CD14-positive monocyte (primary cell): Measurements from ENCODE around the gene BMPR1B. TPM values are rescaled to one million over a fixed set of nuclear protein-coding genes. Genes with fewer than 3 reads are reported as not detected.

ENCODE experiments used
- DNase-seq, 3 donors: peaks; one replicate each; pipeline ENCODE4 v3.0.0-alpha.2; 2011 to 2022
- H2AFZ ChIP-seq: 2 replicates; pipeline ENCODE4 v1.6.0; 2012; ENCODE audit warnings: mild to moderate bottlenecking, low read depth, low read length, inconsistent platforms; ENCODE audit not compliant: insufficient read depth, poor library complexity, severe bottlenecking
- H3K27ac ChIP-seq, 2 donors: 1 replicate in 1 of 2; 2 replicates in 1 of 2; pipeline ENCODE4 v1.5.1; 2012 to 2013; ENCODE audit warnings: low read length in 2 of 2, control low read depth in 1 of 2, inconsistent platforms in 1 of 2, low read depth in 1 of 2, mild to moderate bottlenecking in 1 of 2
- H3K27me3 ChIP-seq, 2 donors: one replicate each; pipeline versions ENCODE4 v1.6.0 to v1.6.1; 2011 to 2013; ENCODE audit warnings: low read length in 2 of 2; ENCODE audit not compliant: control insufficient read depth in 2 of 2, insufficient read depth in 2 of 2
- H3K36me3 ChIP-seq, 2 donors: replicated peaks in 1 of 2; 1 replicate in 1 of 2; 2 replicates in 1 of 2; pipeline versions ENCODE4 v1.5.1 to v1.6.1; 2012 to 2013; ENCODE audit warnings: low read length in 2 of 2, control low read depth in 1 of 2, inconsistent platforms in 1 of 2, mild to moderate bottlenecking in 1 of 2; ENCODE audit not compliant: insufficient read depth in 2 of 2, control insufficient read depth in 1 of 2
- H3K4me1 ChIP-seq, 2 donors: 1 replicate in 1 of 2; 2 replicates in 1 of 2; pipeline versions ENCODE4 v1.5.1 to v1.6.1; 2012 to 2013; ENCODE audit warnings: low read length in 2 of 2, control low read depth in 1 of 2, inconsistent platforms in 1 of 2, mild to moderate bottlenecking in 1 of 2, moderate library complexity in 1 of 2; ENCODE audit not compliant: insufficient read depth in 2 of 2, control insufficient read depth in 1 of 2
- H3K4me2 ChIP-seq: replicated peaks from 2 replicates; pipeline ENCODE3; 2012; ENCODE audit warnings: low read length, moderate library complexity, mild to moderate bottlenecking; ENCODE audit not compliant: poor library complexity, severe bottlenecking; ENCODE audit errors: extremely low read depth
- H3K4me3 ChIP-seq, 3 experiments: fragments of 200-600 bp in 1 of 3; sonication (generic) in 1 of 3; replicated peaks in 1 of 3; 1 replicate in 2 of 3; 2 replicates in 1 of 3; pipeline ENCODE4 v1.5.1; 2011 to 2013; ENCODE audit warnings: low read length in 3 of 3, mild to moderate bottlenecking in 3 of 3, control low read depth in 2 of 3, low read depth in 2 of 3, inconsistent platforms in 1 of 3, moderate library complexity in 1 of 3
- H3K79me2 ChIP-seq: 2 replicates; pipeline ENCODE4 v1.6.0; 2012; ENCODE audit warnings: mild to moderate bottlenecking, control low read depth, inconsistent platforms, low read length, moderate library complexity; ENCODE audit not compliant: insufficient read depth
- H3K9ac ChIP-seq: 2 replicates; pipeline ENCODE4 v1.6.0; 2017; ENCODE audit warnings: low read length, mild to moderate bottlenecking; ENCODE audit not compliant: insufficient read depth, poor library complexity, severe bottlenecking
- H3K9me3 ChIP-seq, 2 donors: replicated peaks in 1 of 2; 1 replicate in 1 of 2; 2 replicates in 1 of 2; pipeline versions ENCODE4 v1.5.1 to v1.6.1; 2012 to 2013; ENCODE audit warnings: low read length in 2 of 2, control low read depth in 1 of 2; ENCODE audit not compliant: control insufficient read depth in 1 of 2, insufficient read depth in 1 of 2
- H4K20me1 ChIP-seq: 2 replicates; pipeline ENCODE4 v1.6.0; 2012; ENCODE audit warnings: mild to moderate bottlenecking, low read length, control low read depth, moderate library complexity; ENCODE audit not compliant: insufficient read depth
- H3K27ac Mint-ChIP-seq, 7 donors: one replicate each; pipeline ENCODE4 v1.8.0; 2020; ENCODE audit warnings: mild to moderate bottlenecking in 7 of 7, mixed read lengths in 7 of 7, moderate library complexity in 6 of 7, inconsistent platforms in 2 of 7
- H3K27me3 Mint-ChIP-seq, 3 donors: one replicate each; pipeline ENCODE4 v1.8.0; 2021 to 2022; ENCODE audit warnings: low read depth in 3 of 3, mild to moderate bottlenecking in 3 of 3, mixed read lengths in 3 of 3, moderate library complexity in 3 of 3, inconsistent platforms in 1 of 3
- H3K36me3 Mint-ChIP-seq, 2 donors: one replicate each; pipeline ENCODE4 v1.8.0; 2020; ENCODE audit warnings: mixed read lengths in 2 of 2, inconsistent platforms in 1 of 2, mild to moderate bottlenecking in 1 of 2
- H3K4me1 Mint-ChIP-seq: one replicate; pipeline ENCODE4 v1.8.0; 2020; ENCODE audit warnings: mild to moderate bottlenecking, mixed read lengths
- H3K4me3 Mint-ChIP-seq, 2 donors: one replicate each; pipeline ENCODE4 v1.8.0; 2020; ENCODE audit warnings: mild to moderate bottlenecking in 2 of 2, mixed read lengths in 2 of 2, moderate library complexity in 1 of 2
- H3K9me3 Mint-ChIP-seq, 7 donors: one replicate each; pipeline ENCODE4 v1.8.0; 2020 to 2022; ENCODE audit warnings: mixed read lengths in 7 of 7, mild to moderate bottlenecking in 6 of 7, moderate library complexity in 6 of 7, inconsistent platforms in 2 of 7
- CTCF ChIP-seq: fragments of 200-600 bp; IDR thresholded peaks from one replicate; pipeline ENCODE4 v1.8.0; 2022; ENCODE audit warnings: antibody characterized with exemption, mild to moderate bottlenecking
- WGBS: methylation state at CpG from one replicate; pipeline ENCODE4 v1.1.5; 2013; ENCODE audit warnings: missing lambda C conversion rate; ENCODE audit not compliant: insufficient coverage; 5-methylcytosine and 5-hydroxymethylcytosine counted together
- intact Hi-C, 2 donors: fragments of 100-400 bp; cut with micrococcal nuclease; formaldehyde crosslinking; loops; one replicate each; pipeline versions ENCODE4 v1.15.0 to v1.15.1; 2023
- polyA plus RNA-seq, 3 donors: library from polyadenylated mRNA; depleted of rRNA in 1 of 3; unstranded in 2 of 3; stranded (reverse) in 1 of 3; fragments of 300-500 nt in 2 of 3; fragments of >200 nt in 1 of 3; fragmentation: Illumina TruSeq in 2 of 3; gene quantifications; 1 replicate in 2 of 3; 2 replicates in 1 of 3; pipeline ENCODE4 v1.2.3, GENCODE V29; 2012 to 2021

Gene BMPR1B
- polyA plus RNA-seq, 3 donors, result not detected

DNA sequence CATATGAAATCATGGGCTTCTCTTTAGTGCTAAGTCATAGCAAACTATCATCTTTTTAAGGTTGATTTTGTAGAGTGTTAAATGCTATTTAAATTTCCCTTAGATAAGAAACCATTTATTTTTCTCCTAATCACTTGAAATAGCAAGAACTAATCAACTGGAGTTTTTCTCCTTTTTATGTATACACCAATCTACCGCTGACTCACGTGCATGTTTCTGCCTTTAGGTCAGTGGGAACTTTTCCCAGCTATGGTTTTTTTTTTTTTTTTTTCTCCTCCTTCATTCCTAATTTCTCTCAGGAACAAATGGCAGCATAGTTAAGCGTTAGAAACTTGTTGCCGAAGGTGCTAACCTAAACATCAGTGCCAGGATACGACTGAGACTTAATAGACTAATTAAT lies 176.4 kb downstream of the BMPR1B start:
- no peaks in the 10 kb centered on the region for H3K36me3 Mint-ChIP-seq
- H3K4me1 Mint-ChIP-seq, result no peaks in the 10 kb centered on the region
- Histone ChIP-seq H3K4me3 (no peak overlapping the region), H3K9me3 (no peaks in the 10 kb centered on the region), H3K36me3 (no peaks in the 10 kb centered on the region), H3K79me2 (no peaks in the 10 kb centered on the region), H3K9ac (no peak overlapping the region), H3K4me2 (no peak overlapping the region), H3K27ac (no peak overlapping the region), H2AFZ (no peak overlapping the region), H3K4me1 (no peaks in the 10 kb centered on the region), H3K27me3 (no peaks in the 10 kb centered on the region), H4K20me1 (no peaks in the 10 kb centered on the region)
- TF ChIP-seq CTCF, result no peak
- no peaks in the 10 kb centered on the region for H3K27me3 Mint-ChIP-seq
- peaks cover 0 to 4% (median 0%) of the 10 kb centered on the region in 7 donors for H3K9me3 Mint-ChIP-seq
- 55% methylated on average over 2 of the region's 5 CpGs for WGBS
- H3K4me3 Mint-ChIP-seq, result no peak overlapping the region
- H3K27ac Mint-ChIP-seq, result no peak overlapping the region
- no peak for DNase-seq
- intact Hi-C loops, result no loop called here

DNA sequence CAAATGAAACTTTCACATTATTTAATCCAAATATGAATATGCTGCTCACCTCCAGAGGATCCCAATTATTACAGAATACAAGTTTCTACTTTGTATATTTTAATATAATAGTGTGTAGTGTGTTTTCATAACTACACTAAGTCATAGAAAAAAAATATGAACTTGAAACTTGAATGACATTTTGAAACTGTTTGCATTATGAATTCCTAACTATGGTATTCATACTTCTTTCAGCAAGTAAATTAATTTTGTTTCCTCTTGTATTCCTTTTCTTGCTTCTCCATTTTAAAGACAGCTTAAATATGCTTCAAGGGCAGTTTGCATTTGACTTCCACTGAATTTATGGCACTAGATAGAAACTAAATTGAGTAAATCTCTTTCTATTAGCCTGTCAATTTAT lies 177.1 kb downstream of the BMPR1B start:
- Mint-ChIP-seq H3K27me3 (no peaks in the 10 kb centered on the region), H3K36me3 (no peaks in the 10 kb centered on the region), H3K9me3 (peaks cover 0 to 4% (median 0%) of the 10 kb centered on the region in 7 donors), H3K4me3 (no peak overlapping the region), H3K4me1 (no peaks in the 10 kb centered on the region), H3K27ac (no peak overlapping the region)
- no peak overlapping the region for H3K9ac ChIP-seq
- no peaks in the 10 kb centered on the region for H3K36me3 ChIP-seq
- no peak overlapping the region for H3K27ac ChIP-seq
- no peaks in the 10 kb centered on the region for H3K27me3 ChIP-seq
- H3K79me2 ChIP-seq, result no peaks in the 10 kb centered on the region
- no peak overlapping the region for H3K4me2 ChIP-seq
- H2AFZ ChIP-seq, result no peak overlapping the region
- DNase-seq, result no peak
- H3K4me1 ChIP-seq, result no peaks in the 10 kb centered on the region
- TF ChIP-seq CTCF, result no peak
- H3K4me3 ChIP-seq, result no peak overlapping the region
- intact Hi-C loops, result no loop called here
- H4K20me1 ChIP-seq, result no peaks in the 10 kb centered on the region
- no peaks in the 10 kb centered on the region for H3K9me3 ChIP-seq
